Esophagus muscularis mucosa (tissue), 4 donors: Measurements from ENCODE around the gene PHKB. TPM values are rescaled to one million over a fixed set of nuclear protein-coding genes. Genes with fewer than 3 reads are reported as not detected.

ENCODE experiments used
- DNase-seq: peaks from one replicate; pipeline ENCODE4 v3.0.0-alpha.2; 2017; ENCODE audit errors: extremely low spot score
- H3K27ac ChIP-seq, 4 donors: fragments of 200-600 bp; sonication (generic); replicated peaks in 1 of 4; 1 replicate in 3 of 4; 2 replicates in 1 of 4; pipeline ENCODE4 v1.5.1; 2016 to 2019; ENCODE audit warnings: mild to moderate bottlenecking in 1 of 4
- H3K27me3 ChIP-seq, 4 donors: fragments of 200-600 bp; sonication (generic); one replicate each; pipeline versions ENCODE4 v1.5.1 to v1.6.0; 2016 to 2019
- H3K36me3 ChIP-seq, 4 donors: fragments of 200-600 bp; sonication (generic); one replicate each; pipeline ENCODE4 v1.5.1; 2016 to 2019
- H3K4me1 ChIP-seq, 4 donors: fragments of 200-600 bp; sonication (generic); one replicate each; pipeline ENCODE4 v1.5.1; 2016 to 2019
- H3K4me3 ChIP-seq, 4 donors: fragments of 200-600 bp; sonication (generic); 1 replicate in 2 of 4; 2 replicates in 2 of 4; pipeline ENCODE4 v1.5.1; 2016 to 2019; ENCODE audit warnings: mild to moderate bottlenecking in 4 of 4, moderate library complexity in 1 of 4
- H3K9me3 ChIP-seq, 4 donors: fragments of 200-600 bp; sonication (generic); 1 replicate in 3 of 4; 2 replicates in 1 of 4; pipeline ENCODE4 v1.5.1; 2016 to 2019
- CTCF ChIP-seq, 3 experiments: fragments of 200-600 bp in 2 of 3; fragments of 450-650 bp in 1 of 3; sonication (generic) in 2 of 3; IDR thresholded peaks; one replicate each; pipeline ENCODE4 v1.5.1; 2017 to 2019; ENCODE audit warnings: antibody characterized with exemption in 3 of 3, mild to moderate bottlenecking in 2 of 3, moderate library complexity in 1 of 3
- EP300 ChIP-seq: sonication (generic); formaldehyde crosslinking; IDR thresholded peaks from one replicate; pipeline ENCODE4 v1.6.1; 2017; ENCODE audit warnings: antibody characterized with exemption
- POLR2A ChIP-seq: fragments of 450-650 bp; IDR thresholded peaks from one replicate; pipeline ENCODE4 v1.6.1; 2017; ENCODE audit warnings: antibody characterized with exemption, moderate library complexity, mild to moderate bottlenecking, low read depth
- POLR2AphosphoS5 ChIP-seq, 2 donors: sonication (generic); formaldehyde crosslinking; IDR thresholded peaks; one replicate each; pipeline ENCODE4 v1.6.1; 2017; ENCODE audit warnings: antibody characterized with exemption in 2 of 2
- WGBS: methylation state at CpG from one replicate; pipeline ENCODE4 v1.1.5; 2018; 5-methylcytosine and 5-hydroxymethylcytosine counted together
- intact Hi-C: fragments of 100-400 bp; cut with DNase I; formaldehyde crosslinking; loops from one replicate; pipeline ENCODE4 v1.15.1; 2023
- total RNA-seq, 4 donors: library from RNA; depleted of rRNA; stranded (reverse); fragments of >200 nt; gene quantifications; one replicate each; pipeline versions ENCODE4 v1.1.0 to v1.2.1, GENCODE V29; 2016

PHKB gene
- total RNA-seq, 4 donors from 2014 or later, result 39.4 to 60.6 (median 46.5) TPM

DNA sequence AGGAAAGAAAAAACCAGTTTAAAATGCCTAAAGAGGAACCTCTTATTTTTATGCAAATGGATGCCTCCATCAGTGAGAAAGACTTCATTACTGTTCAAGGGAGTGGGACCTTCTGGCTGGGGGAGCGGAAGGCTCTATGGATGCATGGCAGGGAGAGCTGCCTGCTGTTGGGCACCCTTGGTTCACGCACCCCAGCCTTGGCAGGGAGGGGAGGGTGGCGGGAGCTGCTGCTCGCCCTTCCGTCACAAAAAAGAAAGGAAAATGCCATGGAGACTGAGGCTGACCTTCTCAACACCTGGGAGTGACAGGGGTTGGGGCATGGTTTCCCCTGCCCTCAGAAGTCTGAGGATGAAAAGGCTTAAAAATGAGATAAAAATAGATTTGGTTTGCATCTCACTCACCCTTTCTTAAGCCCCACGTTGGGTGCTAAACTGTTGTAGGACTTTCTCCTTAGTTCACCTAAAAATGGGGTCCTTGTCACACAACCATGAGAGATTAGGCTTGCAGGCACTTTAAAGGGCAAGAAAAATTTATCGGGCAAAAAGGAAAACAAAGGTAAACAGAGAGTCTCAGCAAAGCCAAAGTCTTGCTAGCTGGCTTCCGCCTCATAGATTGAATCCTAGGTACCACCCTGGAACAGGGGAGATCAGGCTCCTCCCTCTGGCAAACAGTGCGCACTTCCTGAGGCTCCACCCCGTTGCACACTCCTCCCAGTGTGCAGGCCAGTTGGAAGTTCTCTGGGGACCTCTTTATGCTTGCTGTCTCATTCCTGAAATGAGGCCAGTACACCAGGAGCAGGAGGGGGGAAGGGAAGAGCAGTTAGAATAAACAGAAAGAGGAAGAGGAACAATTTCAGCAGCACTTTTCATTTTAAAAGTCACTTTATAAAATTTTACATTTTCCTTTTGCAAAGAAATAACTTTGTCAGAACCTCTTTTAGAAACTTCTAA is 31.6 kb downstream of the PHKB start:
- TF ChIP-seq EP300 (no peak), POLR2A (no peak), CTCF (IDR thresholded peaks at IDR 0.05) (no peak), POLR2AphosphoS5 (IDR thresholded peaks at IDR 0.05) (peak; percentile 75 to 83)
- intact Hi-C loops, result no loop called here
- Histone ChIP-seq H3K27me3 (no peaks in the 10 kb centered on the region), H3K4me1 (peaks cover 20 to 31% (median 28%) of the 10 kb centered on the region in 4 donors), H3K4me3 (peak overlapping the region; percentile 7 to 36 (median 17)), H3K9me3 (peaks cover 0 to 11% (median 0%) of the 10 kb centered on the region in 4 donors), H3K36me3 (peaks cover 0 to 4% (median under 1%) of the 10 kb centered on the region in 4 donors), H3K27ac (peak overlapping the region; percentile 64 to 71 (median 66))
- no peak for DNase-seq
- 67% methylated on average over 10 of the region's 10 CpGs for WGBS

GRCh38 chr16:47493381-47494337 is 32.5 kb downstream of the PHKB start:
- peak overlapping the region; percentile 64 to 71 (median 66) for H3K27ac ChIP-seq
- TF ChIP-seq POLR2AphosphoS5 (IDR thresholded peaks at IDR 0.05) (no peak), CTCF (IDR thresholded peaks at IDR 0.05) (no peak), EP300 (no peak), POLR2A (no peak)
- H3K36me3 ChIP-seq, result peaks cover 0 to 12% (median 5%) of the 10 kb centered on the region in 4 donors
- peaks cover 0 to 11% (median 0%) of the 10 kb centered on the region in 4 donors for H3K9me3 ChIP-seq
- 62% methylated on average over 9 of the region's 9 CpGs for WGBS
- intact Hi-C loops, result no loop called here
- peaks cover 20 to 31% (median 28%) of the 10 kb centered on the region in 4 donors for H3K4me1 ChIP-seq
- H3K4me3 ChIP-seq, result peak overlapping the region; percentile 7 to 36 (median 17)
- no peak for DNase-seq
- no peaks in the 10 kb centered on the region for H3K27me3 ChIP-seq

DNA sequence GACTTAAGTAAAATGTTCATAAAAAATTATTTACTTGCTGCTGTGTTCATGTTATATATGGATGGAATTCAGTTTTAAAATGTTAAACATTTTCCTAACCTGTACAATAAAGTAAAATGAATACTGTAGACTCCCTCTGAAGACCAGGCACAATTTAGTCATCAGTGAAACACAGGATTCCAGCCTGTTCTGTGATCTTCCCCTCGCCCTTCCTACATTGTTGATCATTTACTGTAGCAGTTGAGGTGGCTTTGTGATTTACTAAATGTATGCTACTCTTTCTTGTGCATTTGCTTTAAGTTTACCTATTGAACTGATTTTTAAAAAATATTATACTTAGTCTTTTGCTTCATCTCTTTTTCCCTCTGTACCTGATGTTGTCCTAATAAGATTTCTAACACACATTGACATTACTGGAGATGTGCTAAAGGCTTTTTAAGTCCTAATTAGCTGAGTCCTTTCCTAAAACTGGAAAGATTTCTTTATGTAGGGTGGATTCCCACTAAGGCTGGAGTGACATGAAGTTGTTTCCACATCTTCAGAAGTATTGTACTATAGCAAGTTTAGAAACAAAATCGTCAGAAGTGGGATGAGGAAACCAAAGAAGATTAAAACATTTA is 38.1 kb downstream of the PHKB start:
- H3K4me1 ChIP-seq, result peaks cover 4 to 7% (median 5%) of the 10 kb centered on the region in 4 donors
- 92% methylated on average over 2 of the region's 2 CpGs for WGBS
- H3K27me3 ChIP-seq, result no peaks in the 10 kb centered on the region
- no peak for DNase-seq
- H3K4me3 ChIP-seq, result no peak overlapping the region
- H3K9me3 ChIP-seq, result no peaks in the 10 kb centered on the region
- peaks cover 20 to 65% (median 42%) of the 10 kb centered on the region in 4 donors for H3K36me3 ChIP-seq
- H3K27ac ChIP-seq, result no peak overlapping the region
- intact Hi-C loops, result no loop called here
- TF ChIP-seq POLR2AphosphoS5 (IDR thresholded peaks at IDR 0.05), result no peak
- TF ChIP-seq POLR2A, result no peak
- no peak for TF ChIP-seq EP300
- no peak for TF ChIP-seq CTCF (IDR thresholded peaks at IDR 0.05)

DNA sequence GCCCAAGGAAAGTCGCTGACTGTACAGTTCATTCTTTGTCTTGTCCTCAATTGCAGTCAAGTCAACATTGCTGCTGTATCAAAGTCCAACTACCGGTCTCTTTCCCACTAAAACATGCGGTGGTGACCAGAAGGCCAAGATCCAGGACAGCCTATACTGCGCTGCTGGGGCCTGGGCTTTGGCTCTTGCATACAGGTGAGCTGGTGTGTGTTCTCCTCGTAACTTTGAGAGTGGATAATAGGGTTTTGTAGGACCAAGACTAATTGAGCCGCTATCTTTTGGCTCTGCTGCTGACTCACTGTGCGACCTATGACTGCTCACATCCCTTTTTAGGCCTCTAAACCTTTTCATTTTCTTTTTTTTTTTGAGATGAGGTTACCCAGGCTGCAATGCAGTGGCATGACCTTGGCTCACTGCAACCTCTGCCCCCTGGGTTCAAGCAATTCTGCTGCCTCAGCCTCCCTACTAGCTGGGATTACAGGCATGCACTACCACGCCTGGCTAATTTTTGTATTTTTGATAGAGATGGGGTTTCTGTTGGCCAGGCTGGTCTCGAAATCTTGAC is 38.7 kb downstream of the PHKB start:
- Histone ChIP-seq H3K36me3 (peaks cover 26 to 71% (median 48%) of the 10 kb centered on the region in 4 donors), H3K9me3 (no peaks in the 10 kb centered on the region), H3K4me1 (peaks cover 0 to 1% (median under 1%) of the 10 kb centered on the region in 4 donors), H3K4me3 (no peak overlapping the region), H3K27me3 (no peaks in the 10 kb centered on the region), H3K27ac (no peak overlapping the region)
- TF ChIP-seq POLR2A, result no peak
- no peak for TF ChIP-seq EP300
- no peak for TF ChIP-seq POLR2AphosphoS5 (IDR thresholded peaks at IDR 0.05)
- no peak for TF ChIP-seq CTCF (IDR thresholded peaks at IDR 0.05)
- no peak for DNase-seq
- 98% methylated on average over 9 of the region's 9 CpGs for WGBS
- intact Hi-C loops, result no loop called here
